H1 (cell line): ENCODE results near the gene ARHGEF4. TPM values are rescaled to one million over a fixed set of nuclear protein-coding genes. Genes with fewer than 3 reads are reported as not detected.

Source experiments
- CTCF ChIA-PET: fragments of 300-600 bp; sonication (Branson Sonifier 250); formaldehyde crosslinking; loops from one replicate; lab custom pipeline; 2021; ENCODE audit not compliant: partially characterized antibody; lab: Charles Lee
- POLR2A ChIA-PET: fragments of 300-600 bp; sonication (Branson Sonifier 250); formaldehyde crosslinking; loops from one replicate; lab custom pipeline; 2021; ENCODE audit warnings: inconsistent platforms; ENCODE audit not compliant: partially characterized antibody; lab: Charles Lee
- DNase-seq, 2 experiments: peaks; one replicate each; pipeline versions ENCODE4 v3.0.0 to v3.0.0-alpha.2; 2010 to 2022; ENCODE audit warnings: low spot score in 2 of 2, low read depth in 1 of 2, mixed read lengths in 1 of 2
- FAIRE-seq: peaks from 2 replicates; lab custom pipeline; 2011; peaks lifted over from hg19 to GRCh38; lab: Jason Lieb, UNC
- H2AFZ ChIP-seq: 2 replicates; pipeline ENCODE4 v1.8.1; 2012; ENCODE audit warnings: low read length, inconsistent platforms
- H2AK5ac ChIP-seq: 2 replicates; pipeline ENCODE4 v1.6.1; 2013; ENCODE audit warnings: low read depth, low read length
- H2BK120ac ChIP-seq: replicated peaks from 2 replicates; pipeline ENCODE3; 2013; ENCODE audit warnings: low read depth, low read length, inconsistent platforms
- H2BK12ac ChIP-seq: 2 replicates; pipeline ENCODE4 v1.6.1; 2013; ENCODE audit warnings: low read depth, low read length
- H2BK15ac ChIP-seq: 2 replicates; pipeline ENCODE4 v1.6.1; 2013; ENCODE audit warnings: low read length
- H2BK20ac ChIP-seq: 2 replicates; pipeline ENCODE4 v1.6.1; 2013; ENCODE audit warnings: low read length
- H2BK5ac ChIP-seq: 2 replicates; pipeline ENCODE4 v1.6.1; 2013; ENCODE audit warnings: low read depth, low read length
- H3K14ac ChIP-seq: 2 replicates; pipeline ENCODE4 v1.6.1; 2013; ENCODE audit warnings: inconsistent platforms; ENCODE audit not compliant: insufficient read length
- H3K18ac ChIP-seq: 2 replicates; pipeline ENCODE4 v1.6.1; 2013; ENCODE audit warnings: low read length; ENCODE audit errors: extremely low read depth
- H3K23ac ChIP-seq: 2 replicates; pipeline ENCODE4 v1.6.1; 2013; ENCODE audit warnings: inconsistent platforms; ENCODE audit not compliant: insufficient read length
- H3K23me2 ChIP-seq: 2 replicates; pipeline ENCODE4 v1.6.1; 2013; ENCODE audit warnings: low read depth, low read length
- H3K27ac ChIP-seq: 2 replicates; pipeline ENCODE4 v1.6.1; 2011; ENCODE audit warnings: low read depth, low read length, inconsistent platforms
- H3K27me3 ChIP-seq, 4 experiments: replicated peaks in 1 of 4; 1 replicate in 1 of 4; 2 replicates in 3 of 4; pipeline versions ENCODE4 v1.6.1 to v1.8.1; 2011 to 2013; ENCODE audit warnings: low read length in 3 of 4, mild to moderate bottlenecking in 3 of 4, inconsistent platforms in 2 of 4, mixed read lengths in 2 of 4, moderate library complexity in 1 of 4; ENCODE audit not compliant: control insufficient read depth in 3 of 4, insufficient read depth in 3 of 4; ENCODE audit errors: extremely low read depth in 1 of 4
- H3K36me3 ChIP-seq, 4 experiments: 2 replicates each; pipeline versions ENCODE4 v1.6.1 to v1.8.1; 2011 to 2013; ENCODE audit warnings: mild to moderate bottlenecking in 4 of 4, low read length in 3 of 4, moderate library complexity in 2 of 4, control low read depth in 1 of 4, inconsistent platforms in 1 of 4; ENCODE audit not compliant: insufficient read depth in 4 of 4, control insufficient read depth in 2 of 4
- H3K4ac ChIP-seq: replicated peaks from 2 replicates; pipeline ENCODE3; 2013; ENCODE audit warnings: low read length, low read depth, mixed read lengths, inconsistent platforms; ENCODE audit not compliant: insufficient read length
- H3K4me1 ChIP-seq, 4 experiments: replicated peaks in 1 of 4; 1 replicate in 1 of 4; 2 replicates in 3 of 4; pipeline versions ENCODE4 v1.6.1 to v1.8.1; 2011 to 2013; ENCODE audit warnings: low read length in 3 of 4, inconsistent platforms in 2 of 4, mixed read lengths in 1 of 4; ENCODE audit not compliant: insufficient read depth in 4 of 4, control insufficient read depth in 3 of 4
- H3K4me2 ChIP-seq, 2 experiments: 2 replicates each; pipeline versions ENCODE4 v1.6.1 to v1.8.1; 2011 to 2013; ENCODE audit warnings: low read depth in 2 of 2, low read length in 2 of 2, control low read depth in 1 of 2, inconsistent platforms in 1 of 2, mild to moderate bottlenecking in 1 of 2; ENCODE audit not compliant: insufficient read depth in 1 of 2
- H3K4me3 ChIP-seq, 4 experiments: fragments of 200-600, 300-600 bp in 1 of 4; sonication (generic), shearing (Covaris generic), sonication (Bioruptor Twin) in 1 of 4; 2 replicates each; pipeline versions ENCODE4 v1.5.1 to v1.8.1; 2011 to 2016; ENCODE audit warnings: low read length in 4 of 4, low read depth in 3 of 4, control low read depth in 2 of 4, inconsistent platforms in 2 of 4, mild to moderate bottlenecking in 2 of 4, mixed read lengths in 1 of 4, moderate library complexity in 1 of 4; ENCODE audit not compliant: insufficient read depth in 2 of 4; ENCODE audit errors: extremely low read depth in 1 of 4
- H3K56ac ChIP-seq: replicated peaks from 2 replicates; pipeline ENCODE3; 2013; ENCODE audit warnings: low read depth, mild to moderate bottlenecking, mixed read lengths, low read length, inconsistent platforms; ENCODE audit not compliant: insufficient read length
- H3K79me1 ChIP-seq: 2 replicates; pipeline ENCODE4 v1.6.1; 2013; ENCODE audit warnings: low read depth, low read length, control low read depth
- H3K79me2 ChIP-seq, 2 experiments: 2 replicates each; pipeline versions ENCODE4 v1.6.1 to v1.8.1; 2012 to 2013; ENCODE audit warnings: low read length in 2 of 2, mild to moderate bottlenecking in 2 of 2, inconsistent platforms in 1 of 2; ENCODE audit not compliant: insufficient read depth in 2 of 2, control insufficient read depth in 1 of 2
- H3K9ac ChIP-seq, 4 experiments: replicated peaks in 1 of 4; 1 replicate in 1 of 4; 2 replicates in 3 of 4; pipeline versions ENCODE4 v1.6.1 to v1.8.1; 2011 to 2013; ENCODE audit warnings: low read depth in 3 of 4, low read length in 3 of 4, control low read depth in 2 of 4, mild to moderate bottlenecking in 2 of 4, moderate library complexity in 2 of 4, inconsistent platforms in 1 of 4; ENCODE audit errors: extremely low read depth in 1 of 4
- H3K9me3 ChIP-seq, 2 experiments: 2 replicates each; pipeline versions ENCODE4 v1.6.1 to v1.8.1; 2012 to 2013; ENCODE audit warnings: mild to moderate bottlenecking in 2 of 2, moderate library complexity in 2 of 2, control low read depth in 1 of 2, inconsistent platforms in 1 of 2, low read depth in 1 of 2, low read length in 1 of 2, mixed read lengths in 1 of 2; ENCODE audit not compliant: insufficient read depth in 2 of 2
- H4K20me1 ChIP-seq, 2 experiments: replicated peaks in 1 of 2; 2 replicates each; pipeline versions ENCODE3 to v1.8.1; 2011 to 2013; ENCODE audit warnings: inconsistent platforms in 2 of 2, low read length in 2 of 2, mild to moderate bottlenecking in 1 of 2; ENCODE audit not compliant: insufficient read depth in 2 of 2, control insufficient read depth in 1 of 2
- H4K5ac ChIP-seq: 2 replicates; pipeline ENCODE4 v1.6.1; 2013; ENCODE audit warnings: low read length, low read depth, mixed read lengths, inconsistent platforms; ENCODE audit not compliant: insufficient read length
- H4K8ac ChIP-seq: 2 replicates; pipeline ENCODE4 v1.8.0; 2013; ENCODE audit warnings: mild to moderate bottlenecking, moderate library complexity, low read length, inconsistent platforms; ENCODE audit not compliant: insufficient read depth; ENCODE audit errors: extremely low read depth
- H4K91ac ChIP-seq: replicated peaks from 2 replicates; pipeline ENCODE3; 2013; ENCODE audit warnings: low read length, mixed read lengths, inconsistent platforms; ENCODE audit not compliant: insufficient read length
- CBX5 ChIP-seq: fragments of 300-800, 300-1000 bp; sonication (generic); IDR thresholded peaks from 2 replicates; pipeline ENCODE4 v1.7.1; 2016; ENCODE audit warnings: antibody characterized with exemption, low read length, low read depth
- GTF2F1 ChIP-seq: IDR thresholded peaks from 2 replicates; pipeline ENCODE4 v1.6.1; 2012; ENCODE audit warnings: low read depth, low read length, improper control_type of control experiment, borderline replicate concordance
- WGBS, 2 experiments: shearing (Covaris generic) in 1 of 2; methylation state at CpG; one replicate each; pipeline versions ENCODE4 v1.1.6 to v1.1.7; 2013 to 2015; ENCODE audit warnings: low lambda C conversion rate in 2 of 2, mixed read lengths in 2 of 2, inconsistent platforms in 1 of 2, low coverage in 1 of 2, missing lambda C conversion rate in 1 of 2; ENCODE audit not compliant: insufficient replicate concordance in 2 of 2, insufficient coverage in 1 of 2, insufficient read length in 1 of 2; ENCODE audit errors: extremely low coverage in 1 of 2, missing lambda C conversion rate in 1 of 2; 5-methylcytosine and 5-hydroxymethylcytosine counted together
- polyA plus RNA-seq, 7 experiments: library from polyadenylated mRNA; depleted of rRNA in 3 of 7; stranded (reverse) in 5 of 7; unstranded in 2 of 7; fragments of >200 nt in 5 of 7; fragments of 200-250 nt in 2 of 7; gene quantifications; 1 replicate in 5 of 7; 2 replicates in 1 of 7; 4 replicates in 1 of 7; pipeline versions ENCODE4 v1.2.1 to v1.2.3, GENCODE V29; 2011 to 2013; ENCODE audit warnings: missing spikeins in 2 of 7, mixed read lengths in 2 of 7
- total RNA-seq: library from RNA; stranded (reverse); fragmentation: NEBNext Ultra II Directional; extraction: Animal tissue kit (Norgen Biotek cat#: 25700); gene quantifications from 2 replicates; pipeline ENCODE4 v1.2.1, GENCODE V29; 2021

Gene ARHGEF4
- total and polyA plus RNA-seq, 2 of the 8 experiments (the other 6 are each of a cell fraction or from before 2014, with no cell fraction given): 10.6 to 14.6 TPM

- Histone ChIP-seq H3K79me2 (no peaks in the 10 kb centered on the region), H3K23ac (no peak overlapping the region), H3K9ac (no peak overlapping the region), H3K4me3 (no peak overlapping the region), H4K20me1 (no peaks in the 10 kb centered on the region), H2BK20ac (no peak overlapping the region; the same call in 1 of the 2 replicates), H3K23me2 (no peaks in the 10 kb centered on the region; the same call in 1 of the 2 replicates), H3K56ac (no peak overlapping the region), H4K8ac (no peak overlapping the region), H2BK15ac (no peak overlapping the region), H3K4me1 (peaks cover 0 to 20% (median 13%) of the 10 kb centered on the region in 4 experiments; a peak in 6 of 7 replicates), H3K79me1 (no peaks in the 10 kb centered on the region), H3K4me2 (no peak overlapping the region), H2BK12ac (no peak overlapping the region), H3K36me3 (no peaks in the 10 kb centered on the region), H2AK5ac (no peak overlapping the region), H3K27me3 (no peaks in the 10 kb centered on the region), H2BK120ac (no peak overlapping the region), H3K9me3 (no peaks in the 10 kb centered on the region), H3K14ac (no peak overlapping the region), H4K5ac (no peak overlapping the region), H3K18ac (no peak overlapping the region; the same call in 1 of the 2 replicates), H4K91ac (no peak overlapping the region), H3K4ac (no peak overlapping the region), H2BK5ac (no peak overlapping the region), H3K27ac (no peak overlapping the region), H2AFZ (no peak overlapping the region)
- DNase-seq (peak in 1 of 2 experiments; percentile 45), FAIRE-seq (no peak)
- whole genome bisulfite sequencing, 2 experiments: 88% methylated on average over 4 of the region's 8 CpGs; no CpG with 5 or more reads in 1 of the 2 experiments
- TF ChIP-seq CBX5: no peak
- TF ChIP-seq GTF2F1: no peak
- ChIA-PET CTCF (interaction anchor here (0.7 to 6.0 kb wide), 5 partner anchors 11 to 55 kb away, joined by 3 to 58 read pairs (median 5); no protein-coding TSS in a partner anchor), POLR2A (interaction anchor here (1.0 kb wide), 1 partner anchor 16 kb away, joined by 3 read pairs; no protein-coding TSS in a partner anchor)
Measured at GRCh38 chr2:130821867-130822266, 14.8 kb upstream of the ARHGEF4 start.
